NCI-H146 (cell line): ENCODE measurements around the gene MAEL.

ENCODE experiments used
- DNase-seq: peaks from one replicate; lab custom pipeline; 2025; lab: John Stamatoyannopoulos, UW

Gene MAEL

GRCh38 chr1:167056529-167057231 is 67.6 kb downstream of the MAEL start:
- DNase-seq = peak; percentile 81

- peak; percentile 86 for DNase-seq
These were observed 68.2 kb downstream of the MAEL start for GRCh38 chr1:167057241-167057688.

DNA sequence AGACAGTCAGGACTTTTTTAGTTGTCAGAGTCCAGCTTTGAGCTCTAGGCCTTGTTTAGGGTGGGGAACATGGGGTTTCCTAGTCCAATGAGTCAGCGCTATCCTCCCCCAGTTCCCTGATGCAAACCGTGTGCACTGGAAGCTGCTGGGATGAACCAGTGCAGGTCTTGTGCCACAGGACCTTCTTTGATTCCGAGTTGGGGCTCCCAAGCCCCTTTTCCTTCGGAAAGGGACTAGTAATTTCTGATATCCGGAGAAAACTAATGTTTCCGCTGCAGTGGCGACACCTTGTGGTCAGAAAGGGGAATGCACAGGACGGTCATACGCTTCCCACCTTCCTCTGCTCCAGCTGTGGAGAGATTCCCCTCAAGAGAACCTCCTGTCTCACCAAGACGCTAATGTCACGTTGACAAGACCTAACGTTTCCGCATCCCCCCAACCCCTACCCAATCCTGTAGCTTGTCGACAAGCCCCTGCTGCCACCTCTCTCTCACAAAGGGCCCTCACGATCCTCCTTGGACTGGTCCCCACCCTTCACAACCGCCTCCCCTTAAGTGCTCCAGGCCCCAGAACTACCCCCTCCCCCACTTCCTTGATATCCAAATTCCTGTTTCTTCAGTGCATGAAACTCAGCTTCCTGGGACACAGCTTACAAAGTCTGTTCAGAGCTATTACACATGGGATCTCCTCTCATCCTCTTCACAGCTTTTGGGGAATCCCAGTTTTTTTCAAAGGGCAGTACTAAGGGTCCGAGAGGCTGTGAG is 70.1 kb downstream of the MAEL start:
- DNase-seq = peak; percentile 61

DNA sequence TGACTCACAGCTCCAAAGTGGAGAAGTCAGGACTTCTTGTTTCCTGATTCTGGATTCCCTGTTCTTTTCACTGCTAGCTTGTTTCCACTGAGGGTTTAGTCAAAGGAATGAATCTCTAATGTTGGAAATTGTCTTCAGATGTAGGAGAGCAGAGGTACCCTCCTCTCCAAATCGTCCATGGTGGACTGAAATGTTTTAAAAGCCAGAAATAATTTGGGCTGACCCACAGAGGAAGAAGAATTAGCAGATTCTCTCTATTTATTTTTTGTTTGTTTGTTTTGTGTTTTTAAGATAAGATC is 70.7 kb downstream of the MAEL start:
- no peak for DNase-seq

- no peak for DNase-seq
These were observed 71.3 kb downstream of the MAEL start for GRCh38 chr1:167060141-167061072.

DNA sequence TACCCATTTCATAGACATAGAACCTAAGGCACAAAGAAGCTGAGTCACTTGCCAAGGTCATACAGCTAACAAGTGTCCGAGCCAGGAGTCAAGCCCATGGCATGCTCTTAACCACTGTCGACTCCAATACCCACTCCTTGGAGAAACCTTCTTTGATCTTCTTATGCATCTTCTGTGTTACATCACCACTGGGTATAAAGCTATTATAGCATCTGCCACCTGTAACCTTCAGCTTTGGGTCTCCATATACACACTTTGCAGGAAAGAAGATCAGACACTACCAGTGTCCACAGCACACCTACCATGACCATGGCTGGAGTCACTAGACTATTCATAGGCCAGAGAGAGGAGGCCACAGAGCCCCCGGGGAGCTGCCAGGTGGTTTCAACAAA is 72.0 kb downstream of the MAEL start:
- DNase-seq = no peak

GRCh38 chr1:167064621-167065020 is 75.5 kb downstream of the MAEL start:
- no peak for DNase-seq

GRCh38 chr1:167065471-167065870 is 76.4 kb downstream of the MAEL start:
- DNase-seq = peak; percentile 70

GRCh38 chr1:167066333-167067122 is 77.4 kb downstream of the MAEL start:
- peak; percentile 73 for DNase-seq

DNA sequence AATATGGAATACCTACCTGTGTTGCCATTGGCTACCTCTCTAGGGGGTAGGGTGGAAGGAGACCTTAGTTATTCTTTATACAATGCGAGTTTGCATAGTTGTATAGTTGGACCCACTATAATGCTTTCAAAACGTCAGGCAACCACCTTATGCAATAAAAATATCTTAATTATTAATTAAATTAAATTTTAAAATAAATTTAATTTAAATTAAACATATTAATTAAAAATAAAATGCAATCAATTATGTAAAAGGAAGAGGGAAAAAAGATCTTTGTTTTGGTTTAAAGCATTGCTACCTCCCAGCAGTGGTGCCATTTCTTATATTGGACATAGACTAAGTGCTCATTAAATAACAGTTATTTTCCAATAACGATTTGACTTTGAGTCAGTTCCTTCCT is 78.8 kb downstream of the MAEL start:
- DNase-seq = no peak

DNA sequence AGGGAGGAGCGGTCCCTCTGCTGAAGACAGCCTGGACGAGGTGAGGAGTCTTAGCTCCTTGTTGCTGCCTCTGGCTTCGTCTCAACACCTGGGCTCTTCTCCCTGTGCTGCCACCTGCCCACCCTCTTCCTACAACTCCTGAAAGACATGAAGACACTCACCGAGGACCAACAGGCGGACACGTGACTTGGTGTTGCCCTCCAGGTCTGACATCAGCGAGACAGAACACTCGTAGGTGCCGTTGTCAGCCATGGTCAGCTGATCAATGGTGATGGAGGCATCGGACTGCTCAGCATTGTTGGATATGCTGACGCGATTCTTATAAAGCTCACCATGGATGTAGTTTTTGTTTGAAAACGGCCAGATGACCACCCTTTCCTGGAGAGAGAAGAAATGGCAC is 79.7 kb downstream of the MAEL start:
- no peak for DNase-seq

- DNase-seq = no peak
These were observed 82.2 kb downstream of the MAEL start for GRCh38 chr1:167071286-167071685.
